LNCaP clone FGC (cell line): ENCODE results near the gene CREB5.

ENCODE experiments used
- DNase-seq: peaks from one replicate; pipeline ENCODE4 v3.0.0-alpha.2; 2011; ENCODE audit warnings: low read depth
- H3K4me3 ChIP-seq: 2 replicates; pipeline ENCODE4 v1.5.1; 2011; ENCODE audit warnings: mild to moderate bottlenecking, low read depth, low read length, control low read depth
- CTCF ChIP-seq: IDR thresholded peaks from 2 replicates; pipeline ENCODE4 v1.5.1; 2012; ENCODE audit warnings: mild to moderate bottlenecking; ENCODE audit not compliant: control insufficient read depth, insufficient read depth; ENCODE audit errors: extremely low read depth

Gene CREB5

GRCh38 chr7:28793381-28794085 is 381.2 kb downstream of the CREB5 start:
- no peak overlapping the region for H3K4me3 ChIP-seq
- no peak for TF ChIP-seq CTCF
- no peak for DNase-seq

GRCh38 chr7:28798274-28798673 is 386.0 kb downstream of the CREB5 start:
- H3K4me3 ChIP-seq, result no peak overlapping the region
- no peak for DNase-seq
- no peak for TF ChIP-seq CTCF

GRCh38 chr7:28799619-28800018 is 387.3 kb downstream of the CREB5 start:
- no peak for DNase-seq
- H3K4me3 ChIP-seq, result no peak overlapping the region
- no peak for TF ChIP-seq CTCF

- DNase-seq, result no peak
- no peak for TF ChIP-seq CTCF
- H3K4me3 ChIP-seq, result no peak overlapping the region
Measured at GRCh38 chr7:28800150-28800549, 387.8 kb downstream of the CREB5 start.

- H3K4me3 ChIP-seq, result no peak overlapping the region
- no peak for TF ChIP-seq CTCF
- DNase-seq, result peak; percentile 17
Measured at GRCh38 chr7:28802450-28802849, 390.1 kb downstream of the CREB5 start.

GRCh38 chr7:28804157-28804556 is 391.8 kb downstream of the CREB5 start:
- TF ChIP-seq CTCF, result no peak
- H3K4me3 ChIP-seq, result no peak overlapping the region
- no peak for DNase-seq

- no peak overlapping the region for H3K4me3 ChIP-seq
- no peak for DNase-seq
- no peak for TF ChIP-seq CTCF
Measured at GRCh38 chr7:28804990-28805389, 392.7 kb downstream of the CREB5 start.
